ENCODE measurements around the gene RPAIN. TPM values are rescaled to one million over a fixed set of nuclear protein-coding genes. Genes with fewer than 3 reads are reported as not detected.

The RPAIN gene
- total RNA-seq, 1 donor from 2014 or later: 58.6 TPM

DNA sequence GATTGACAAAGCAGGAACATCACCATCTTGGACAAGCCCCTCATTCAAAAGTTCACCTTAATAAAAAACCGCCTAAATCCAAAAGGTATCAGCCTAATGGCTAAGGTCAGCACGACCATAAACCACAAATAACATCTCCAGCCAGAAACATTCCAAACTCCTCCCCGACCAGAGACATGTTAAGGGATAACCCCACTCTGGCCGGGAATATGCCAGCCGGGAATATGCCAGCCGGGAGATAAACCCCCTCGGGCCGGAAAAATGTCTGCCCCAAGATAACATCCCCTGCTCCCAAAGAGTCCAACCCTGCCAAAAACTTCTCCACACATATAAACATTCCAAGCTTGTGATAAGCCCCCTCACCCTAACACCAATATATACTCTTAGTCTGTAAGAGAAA lies 47.4 kb downstream of the RPAIN start:
- Mint-ChIP-seq H3K4me1 (ENCODE audit: unreplicated experiment) (peaks cover 20% of the 10 kb centered on the region), H3K36me3 (ENCODE audit: unreplicated experiment) (peaks cover under 1% of the 10 kb centered on the region), H3K27ac (ENCODE audit: unreplicated experiment) (peak overlapping the region; percentile 72), H3K27me3 (ENCODE audit: unreplicated experiment) (no peaks in the 10 kb centered on the region), H3K4me3 (ENCODE audit: unreplicated experiment) (peak overlapping the region; percentile 84), H3K9me3 (ENCODE audit: unreplicated experiment) (no peaks in the 10 kb centered on the region)
- no peak for DNase-seq (ENCODE audit: extremely low spot score, unreplicated experiment)
- TF ChIP-seq, protein P1, sequence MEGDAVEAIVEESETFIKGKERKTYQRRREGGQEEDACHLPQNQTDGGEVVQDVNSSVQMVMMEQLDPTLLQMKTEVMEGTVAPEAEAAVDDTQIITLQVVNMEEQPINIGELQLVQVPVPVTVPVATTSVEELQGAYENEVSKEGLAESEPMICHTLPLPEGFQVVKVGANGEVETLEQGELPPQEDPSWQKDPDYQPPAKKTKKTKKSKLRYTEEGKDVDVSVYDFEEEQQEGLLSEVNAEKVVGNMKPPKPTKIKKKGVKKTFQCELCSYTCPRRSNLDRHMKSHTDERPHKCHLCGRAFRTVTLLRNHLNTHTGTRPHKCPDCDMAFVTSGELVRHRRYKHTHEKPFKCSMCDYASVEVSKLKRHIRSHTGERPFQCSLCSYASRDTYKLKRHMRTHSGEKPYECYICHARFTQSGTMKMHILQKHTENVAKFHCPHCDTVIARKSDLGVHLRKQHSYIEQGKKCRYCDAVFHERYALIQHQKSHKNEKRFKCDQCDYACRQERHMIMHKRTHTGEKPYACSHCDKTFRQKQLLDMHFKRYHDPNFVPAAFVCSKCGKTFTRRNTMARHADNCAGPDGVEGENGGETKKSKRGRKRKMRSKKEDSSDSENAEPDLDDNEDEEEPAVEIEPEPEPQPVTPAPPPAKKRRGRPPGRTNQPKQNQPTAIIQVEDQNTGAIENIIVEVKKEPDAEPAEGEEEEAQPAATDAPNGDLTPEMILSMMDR (IDR thresholded peaks at IDR 0.05): no peak

DNA sequence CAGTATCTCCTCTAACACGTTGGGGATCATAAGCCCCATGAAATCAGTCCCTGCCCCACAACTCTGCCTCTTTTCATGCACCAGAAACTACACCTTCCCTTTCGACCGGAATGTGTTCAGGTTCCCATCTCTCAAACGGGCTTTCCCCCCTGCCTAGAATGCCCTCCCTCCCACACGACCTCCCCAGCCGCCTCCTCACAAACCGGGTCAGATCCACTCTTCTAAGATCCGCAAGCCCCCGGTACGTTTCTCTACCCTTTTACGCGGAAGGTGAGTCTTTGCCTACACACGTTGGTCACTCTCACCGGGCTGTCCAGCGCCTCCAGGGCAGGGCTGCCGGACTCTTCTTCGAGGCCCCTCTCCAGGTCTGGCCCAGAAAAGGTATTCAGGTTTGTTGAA lies 48.1 kb downstream of the RPAIN start:
- Mint-ChIP-seq H3K27ac (ENCODE audit: unreplicated experiment) (peak overlapping the region; percentile 72), H3K9me3 (ENCODE audit: unreplicated experiment) (no peaks in the 10 kb centered on the region), H3K4me1 (ENCODE audit: unreplicated experiment) (peaks cover 20% of the 10 kb centered on the region), H3K27me3 (ENCODE audit: unreplicated experiment) (no peaks in the 10 kb centered on the region), H3K4me3 (ENCODE audit: unreplicated experiment) (peak overlapping the region; percentile 84), H3K36me3 (ENCODE audit: unreplicated experiment) (peaks cover 1% of the 10 kb centered on the region)
- DNase-seq (ENCODE audit: extremely low spot score, unreplicated experiment): no peak
- TF ChIP-seq, protein P1 (IDR thresholded peaks at IDR 0.05): no peak

DNA sequence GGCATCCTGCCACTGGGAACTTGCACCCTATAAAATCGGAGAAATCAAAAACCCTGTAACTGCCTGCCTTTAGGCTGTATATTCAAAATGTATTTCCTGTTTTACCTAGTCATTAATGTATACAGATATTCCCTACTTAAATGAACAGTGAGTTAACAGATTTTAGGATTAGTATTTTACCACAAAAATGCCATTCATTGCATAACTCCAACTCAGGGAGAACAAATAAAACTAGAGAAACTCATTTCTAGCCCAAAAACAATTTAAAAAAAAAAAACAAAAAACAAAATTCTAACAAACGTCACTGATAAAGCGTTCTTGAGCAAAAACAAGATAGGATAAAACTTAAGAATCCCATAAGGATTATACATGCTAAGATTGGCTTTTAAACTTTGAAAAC lies 52.5 kb downstream of the RPAIN start:
- H3K27ac Mint-ChIP-seq (ENCODE audit: unreplicated experiment): no peak overlapping the region
- DNase-seq (ENCODE audit: extremely low spot score, unreplicated experiment): no peak
- no peaks in the 10 kb centered on the region for H3K9me3 Mint-ChIP-seq (ENCODE audit: unreplicated experiment)
- H3K36me3 Mint-ChIP-seq (ENCODE audit: unreplicated experiment): peaks cover 23% of the 10 kb centered on the region
- no peaks in the 10 kb centered on the region for H3K27me3 Mint-ChIP-seq (ENCODE audit: unreplicated experiment)
- no peak overlapping the region for H3K4me3 Mint-ChIP-seq (ENCODE audit: unreplicated experiment)
- H3K4me1 Mint-ChIP-seq (ENCODE audit: unreplicated experiment): peaks cover 7% of the 10 kb centered on the region
- TF ChIP-seq, protein P1 (IDR thresholded peaks at IDR 0.05): no peak

DNA sequence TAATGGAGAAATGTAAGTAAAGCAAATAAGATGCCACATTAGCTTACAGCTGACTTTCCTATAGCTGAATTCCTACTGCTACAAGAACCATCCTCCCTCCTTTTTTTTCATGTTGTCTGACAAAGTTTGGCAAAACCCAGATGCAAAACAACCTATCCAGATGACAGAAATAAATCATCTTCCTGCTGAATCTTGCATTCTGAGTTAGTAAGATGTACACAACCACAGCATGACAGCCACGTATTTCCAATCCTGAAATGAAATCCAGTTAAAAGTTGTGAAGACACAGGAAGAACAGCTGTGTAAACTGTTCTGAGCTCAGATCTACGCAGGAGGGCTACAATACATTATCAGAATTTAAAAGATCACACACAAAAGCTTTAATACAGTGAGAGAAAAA lies 53.9 kb downstream of the RPAIN start:
- Mint-ChIP-seq H3K4me3 (ENCODE audit: unreplicated experiment) (no peak overlapping the region), H3K9me3 (ENCODE audit: unreplicated experiment) (no peaks in the 10 kb centered on the region), H3K4me1 (ENCODE audit: unreplicated experiment) (no peaks in the 10 kb centered on the region), H3K27me3 (ENCODE audit: unreplicated experiment) (no peaks in the 10 kb centered on the region), H3K36me3 (ENCODE audit: unreplicated experiment) (peaks cover 35% of the 10 kb centered on the region), H3K27ac (ENCODE audit: unreplicated experiment) (no peak overlapping the region)
- TF ChIP-seq, protein P1 (IDR thresholded peaks at IDR 0.05): no peak
- no peak for DNase-seq (ENCODE audit: extremely low spot score, unreplicated experiment)

DNA sequence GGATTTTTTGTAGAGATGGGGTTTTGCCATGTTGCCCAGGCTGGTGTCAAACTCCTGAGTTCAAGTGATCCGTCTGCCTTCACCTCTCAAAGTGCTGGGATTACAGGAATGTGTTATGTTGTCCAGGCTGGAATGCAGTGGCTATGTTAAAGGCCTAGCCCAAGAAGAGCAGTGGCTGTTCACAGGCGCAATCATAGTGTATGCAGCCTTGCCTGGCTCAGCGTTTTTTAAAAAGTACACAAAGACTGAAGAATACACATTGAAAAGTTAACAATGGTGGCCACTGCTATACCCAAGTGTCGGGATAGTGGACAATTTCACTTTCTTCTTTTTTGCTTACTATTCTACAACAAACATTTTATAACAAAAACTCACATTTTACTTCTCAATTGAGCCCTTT lies 59.0 kb downstream of the RPAIN start:
- Mint-ChIP-seq H3K36me3 (ENCODE audit: unreplicated experiment) (peaks cover 68% of the 10 kb centered on the region), H3K27ac (ENCODE audit: unreplicated experiment) (no peak overlapping the region), H3K4me1 (ENCODE audit: unreplicated experiment) (peaks cover 5% of the 10 kb centered on the region), H3K4me3 (ENCODE audit: unreplicated experiment) (no peak overlapping the region), H3K9me3 (ENCODE audit: unreplicated experiment) (no peaks in the 10 kb centered on the region), H3K27me3 (ENCODE audit: unreplicated experiment) (no peaks in the 10 kb centered on the region)
- TF ChIP-seq, protein P1 (IDR thresholded peaks at IDR 0.05): no peak
- DNase-seq (ENCODE audit: extremely low spot score, unreplicated experiment): no peak
